Neural progenitor cell (in vitro differentiated cells): ENCODE measurements around the gene CDK5R1. TPM values are rescaled to one million over a fixed set of nuclear protein-coding genes. Genes with fewer than 3 reads are reported as not detected.

Source experiments
- DNase-seq: peaks from one replicate; pipeline ENCODE4 v3.0.0-alpha.2; 2016; ENCODE audit warnings: low spot score
- H2AFZ ChIP-seq: fragments of 200-600 bp; sonication (generic); replicated peaks from 2 replicates; pipeline ENCODE4 v1.6.1; 2016; ENCODE audit warnings: antibody characterized with exemption
- H3F3A ChIP-seq: fragments of 200-600 bp; sonication (generic); 2 replicates; pipeline ENCODE4 v1.6.1; 2016; ENCODE audit warnings: antibody characterized with exemption, low read depth
- H3K27ac ChIP-seq: fragments of 200-600 bp; sonication (generic); 2 replicates; pipeline ENCODE4 v1.5.1; 2016; ENCODE audit warnings: mild to moderate bottlenecking
- H3K27me3 ChIP-seq: fragments of 200-600 bp; sonication (generic); 2 replicates; pipeline ENCODE4 v1.6.1; 2016; ENCODE audit warnings: mild to moderate bottlenecking, moderate library complexity
- H3K36me3 ChIP-seq: fragments of 200-600 bp; sonication (generic); 2 replicates; pipeline ENCODE4 v1.5.1; 2016
- H3K4me1 ChIP-seq: fragments of 200-600 bp; sonication (generic); 2 replicates; pipeline ENCODE4 v1.6.1; 2016; ENCODE audit warnings: mixed run types
- H3K4me2 ChIP-seq: fragments of 200-600 bp; sonication (generic); 2 replicates; pipeline ENCODE4 v1.6.1; 2016
- H3K4me3 ChIP-seq: fragments of 200-600 bp; sonication (generic); 2 replicates; pipeline ENCODE4 v1.5.1; 2016
- H3K79me2 ChIP-seq: fragments of 200-600 bp; sonication (generic); 2 replicates; pipeline ENCODE4 v1.6.1; 2016; ENCODE audit warnings: low read depth
- H3K9ac ChIP-seq: fragments of 200-600 bp; sonication (generic); 2 replicates; pipeline ENCODE4 v1.6.1; 2016
- H3K9me3 ChIP-seq: fragments of 200-600 bp; sonication (generic); 2 replicates; pipeline ENCODE4 v1.5.1; 2016; ENCODE audit warnings: low read depth
- H4K20me1 ChIP-seq: fragments of 200-600 bp; sonication (generic); 2 replicates; pipeline ENCODE4 v1.6.1; 2016; ENCODE audit warnings: low read depth
- H3K27ac Mint-ChIP-seq: 3 replicates; pipeline ENCODE4 v1.8.0; 2021; ENCODE audit warnings: mixed read lengths
- H3K27me3 Mint-ChIP-seq: 2 replicates; pipeline ENCODE4 v1.8.0; 2022; ENCODE audit warnings: low read depth, mild to moderate bottlenecking, inconsistent platforms, moderate library complexity, mixed read lengths; ENCODE audit not compliant: insufficient read depth
- H3K36me3 Mint-ChIP-seq: 3 replicates; pipeline ENCODE4 v1.8.0; 2021; ENCODE audit warnings: mixed read lengths
- H3K4me1 Mint-ChIP-seq: 3 replicates; pipeline ENCODE4 v1.8.0; 2021; ENCODE audit warnings: mixed read lengths
- H3K4me3 Mint-ChIP-seq: 3 replicates; pipeline ENCODE4 v1.8.0; 2021; ENCODE audit warnings: mild to moderate bottlenecking, moderate library complexity, mixed read lengths
- H3K9me3 Mint-ChIP-seq: 3 replicates; pipeline ENCODE4 v1.8.0; 2020; ENCODE audit warnings: mixed read lengths
- EZH2 ChIP-seq: fragments of 200-600 bp; sonication (generic); IDR thresholded peaks from 2 replicates; pipeline ENCODE4 v1.6.1; 2017; ENCODE audit warnings: antibody characterized with exemption, mild to moderate bottlenecking, moderate library complexity
- EZH2phosphoT487 ChIP-seq: fragments of 200-600 bp; sonication (generic); IDR thresholded peaks from 2 replicates; pipeline ENCODE4 v1.6.1; 2017; ENCODE audit warnings: antibody characterized with exemption
- total RNA-seq: library from RNA; depleted of rRNA; stranded (reverse); fragments of >200 nt; gene quantifications from 2 replicates; pipeline ENCODE4 v1.2.3, GENCODE V29; 2015; ENCODE audit warnings: low replicate concordance
- TF ChIP-seq, protein P1 (sequence below): fragments of 200-600 bp; sonication (generic); IDR thresholded peaks from 2 replicates; pipeline ENCODE4 v1.5.1; 2017; ENCODE audit warnings: antibody characterized with exemption, mild to moderate bottlenecking

CDK5R1 gene
- total RNA-seq, 1 donor from 2014 or later: 6.9 TPM

- H3K4me1 Mint-ChIP-seq: peaks cover 44% of the 10 kb centered on the region
- no peaks in the 10 kb centered on the region for H3K36me3 ChIP-seq
- no peak overlapping the region for H3K27ac Mint-ChIP-seq
Measured at GRCh38 chr17:32512328-32512727, 25.5 kb downstream of the CDK5R1 start.

DNA sequence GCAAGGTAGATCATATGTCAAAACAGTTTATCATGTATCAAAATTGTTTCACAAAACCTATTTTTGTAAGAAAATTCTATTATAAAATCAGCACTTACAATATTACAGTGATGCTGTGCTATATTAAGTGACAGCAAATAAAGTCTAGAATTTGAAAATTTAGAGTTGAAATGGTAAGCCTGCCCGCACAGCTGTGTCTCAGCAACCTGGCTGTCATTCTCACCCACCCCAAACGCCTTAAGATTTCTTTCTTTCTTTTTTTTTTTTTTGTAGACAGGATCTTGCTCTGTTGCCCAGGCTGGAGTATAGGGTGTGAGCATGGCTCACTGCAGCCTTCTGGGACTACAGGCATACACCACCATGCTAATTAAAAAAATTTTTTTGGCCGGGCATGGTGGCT, 26.8 kb downstream of the CDK5R1 start:
- Histone ChIP-seq H3K4me1 (peaks cover 35% of the 10 kb centered on the region), H3K9ac (no peak overlapping the region)
- H3K9me3 Mint-ChIP-seq: no peaks in the 10 kb centered on the region

More at GRCh38 chr17:32512328-32512727, 25.5 kb downstream of the CDK5R1 start:
- Histone ChIP-seq H3K9me3 (no peaks in the 10 kb centered on the region), H4K20me1 (no peaks in the 10 kb centered on the region), H3K4me3 (no peak overlapping the region), H3K79me2 (no peaks in the 10 kb centered on the region), H3K27ac (no peak overlapping the region), H3K4me2 (no peak overlapping the region), H2AFZ (no peak overlapping the region), H3K4me1 (peaks cover 26% of the 10 kb centered on the region), H3K9ac (no peak overlapping the region), H3K27me3 (no peaks in the 10 kb centered on the region), H3F3A (peaks cover 11% of the 10 kb centered on the region)
- Mint-ChIP-seq H3K4me3 (no peak overlapping the region), H3K36me3 (no peaks in the 10 kb centered on the region), H3K27me3 (no peaks in the 10 kb centered on the region), H3K9me3 (no peaks in the 10 kb centered on the region)
- DNase-seq: no peak
- no peak for TF ChIP-seq EZH2
- TF ChIP-seq EZH2phosphoT487: no peak
- TF ChIP-seq, protein P1, sequence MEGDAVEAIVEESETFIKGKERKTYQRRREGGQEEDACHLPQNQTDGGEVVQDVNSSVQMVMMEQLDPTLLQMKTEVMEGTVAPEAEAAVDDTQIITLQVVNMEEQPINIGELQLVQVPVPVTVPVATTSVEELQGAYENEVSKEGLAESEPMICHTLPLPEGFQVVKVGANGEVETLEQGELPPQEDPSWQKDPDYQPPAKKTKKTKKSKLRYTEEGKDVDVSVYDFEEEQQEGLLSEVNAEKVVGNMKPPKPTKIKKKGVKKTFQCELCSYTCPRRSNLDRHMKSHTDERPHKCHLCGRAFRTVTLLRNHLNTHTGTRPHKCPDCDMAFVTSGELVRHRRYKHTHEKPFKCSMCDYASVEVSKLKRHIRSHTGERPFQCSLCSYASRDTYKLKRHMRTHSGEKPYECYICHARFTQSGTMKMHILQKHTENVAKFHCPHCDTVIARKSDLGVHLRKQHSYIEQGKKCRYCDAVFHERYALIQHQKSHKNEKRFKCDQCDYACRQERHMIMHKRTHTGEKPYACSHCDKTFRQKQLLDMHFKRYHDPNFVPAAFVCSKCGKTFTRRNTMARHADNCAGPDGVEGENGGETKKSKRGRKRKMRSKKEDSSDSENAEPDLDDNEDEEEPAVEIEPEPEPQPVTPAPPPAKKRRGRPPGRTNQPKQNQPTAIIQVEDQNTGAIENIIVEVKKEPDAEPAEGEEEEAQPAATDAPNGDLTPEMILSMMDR: no peak

GRCh38 chr17:32514606-32515005, 27.8 kb downstream of the CDK5R1 start:
- H3K36me3 ChIP-seq: no peaks in the 10 kb centered on the region
- H4K20me1 ChIP-seq: no peaks in the 10 kb centered on the region
- DNase-seq: no peak
- TF ChIP-seq, protein P1: no peak
- TF ChIP-seq EZH2: no peak
- no peak overlapping the region for H3K9ac ChIP-seq
- H3K27ac Mint-ChIP-seq: no peak overlapping the region
- peaks cover 59% of the 10 kb centered on the region for H3K4me1 Mint-ChIP-seq
- H3K36me3 Mint-ChIP-seq: no peaks in the 10 kb centered on the region
- H3K9me3 ChIP-seq: no peaks in the 10 kb centered on the region
- H3K4me1 ChIP-seq: peaks cover 41% of the 10 kb centered on the region
- no peaks in the 10 kb centered on the region for H3K79me2 ChIP-seq
- H3F3A ChIP-seq: peaks cover 30% of the 10 kb centered on the region
- no peak overlapping the region for H3K4me3 Mint-ChIP-seq
- peaks cover 7% of the 10 kb centered on the region for H3K27me3 ChIP-seq
- no peak overlapping the region for H3K4me2 ChIP-seq
- no peak overlapping the region for H2AFZ ChIP-seq
- peaks cover 3% of the 10 kb centered on the region for H3K27me3 Mint-ChIP-seq
- no peak overlapping the region for H3K4me3 ChIP-seq
- no peaks in the 10 kb centered on the region for H3K9me3 Mint-ChIP-seq
- H3K27ac ChIP-seq: no peak overlapping the region

More for the DNA sequence above, 26.8 kb downstream of the CDK5R1 start:
- H3K36me3 ChIP-seq: no peaks in the 10 kb centered on the region
- H3K79me2 ChIP-seq: no peaks in the 10 kb centered on the region
- H3K27me3 ChIP-seq: peaks cover 6% of the 10 kb centered on the region
- H3K27ac ChIP-seq: no peak overlapping the region
- DNase-seq: no peak
- no peak overlapping the region for H3K4me3 ChIP-seq
- H3K9me3 ChIP-seq: no peaks in the 10 kb centered on the region
- Mint-ChIP-seq H3K4me3 (no peak overlapping the region), H3K36me3 (no peaks in the 10 kb centered on the region), H3K27me3 (peaks cover 3% of the 10 kb centered on the region), H3K27ac (no peak overlapping the region), H3K4me1 (peaks cover 55% of the 10 kb centered on the region)
- H3F3A ChIP-seq: peaks cover 22% of the 10 kb centered on the region
- no peaks in the 10 kb centered on the region for H4K20me1 ChIP-seq
- no peak for TF ChIP-seq EZH2
- TF ChIP-seq, protein P1: no peak
- TF ChIP-seq EZH2phosphoT487: no peak
- no peak overlapping the region for H2AFZ ChIP-seq
- H3K4me2 ChIP-seq: no peak overlapping the region
